Spleen (tissue), 11 donors: ENCODE results near the gene ATF5. TPM values are rescaled to one million over a fixed set of nuclear protein-coding genes. Genes with fewer than 3 reads are reported as not detected.

Source experiments
- DNase-seq: peaks from one replicate; pipeline ENCODE4 v3.0.0-alpha.2; 2020
- H3K27ac ChIP-seq, 8 donors: fragments of 200-600 bp; sonication (generic) in 7 of 8; 1 replicate in 4 of 8; 2 replicates in 4 of 8; pipeline versions ENCODE4 v1.5.0 to v1.8.0; 2016 to 2021; ENCODE audit warnings: inconsistent platforms in 4 of 8, mild to moderate bottlenecking in 4 of 8, moderate library complexity in 1 of 8
- H3K27me3 ChIP-seq, 7 donors: fragments of 200-600 bp; sonication (generic) in 6 of 7; replicated peaks in 1 of 7; 1 replicate in 4 of 7; 2 replicates in 3 of 7; pipeline versions ENCODE4 v1.5.0 to v1.8.0; 2016 to 2021; ENCODE audit warnings: inconsistent platforms in 3 of 7, mild to moderate bottlenecking in 1 of 7
- H3K36me3 ChIP-seq, 6 donors: fragments of 200-600 bp; sonication (generic) in 5 of 6; 1 replicate in 4 of 6; 2 replicates in 2 of 6; pipeline versions ENCODE4 v1.5.0 to v1.8.0; 2016 to 2021; ENCODE audit warnings: inconsistent platforms in 2 of 6
- H3K4me1 ChIP-seq, 6 donors: fragments of 200-600 bp; sonication (generic) in 5 of 6; 1 replicate in 3 of 6; 2 replicates in 3 of 6; pipeline versions ENCODE4 v1.5.0 to v1.8.0; 2016 to 2021; ENCODE audit warnings: inconsistent platforms in 3 of 6
- H3K4me3 ChIP-seq, 8 donors: fragments of 200-600 bp; sonication (generic) in 7 of 8; 1 replicate in 4 of 8; 2 replicates in 4 of 8; pipeline versions ENCODE4 v1.5.0 to v1.8.0; 2016 to 2021; ENCODE audit warnings: inconsistent platforms in 4 of 8, mild to moderate bottlenecking in 4 of 8, moderate library complexity in 2 of 8
- H3K9me3 ChIP-seq, 8 donors: fragments of 200-600 bp; sonication (generic) in 7 of 8; 1 replicate in 4 of 8; 2 replicates in 4 of 8; pipeline versions ENCODE4 v1.5.0 to v1.8.0; 2016 to 2021; ENCODE audit warnings: inconsistent platforms in 4 of 8
- CTCF ChIP-seq, 11 experiments: fragments of 200-600 bp in 7 of 11; fragments of 450-650 bp in 4 of 11; sonication (generic) in 4 of 11; IDR thresholded peaks in 8 of 11; conservative IDR thresholded peaks in 3 of 11; 1 replicate in 7 of 11; 2 replicates in 4 of 11; pipeline versions ENCODE4 v1.4.0 to v1.8.0; 2016 to 2021; ENCODE audit warnings: antibody characterized with exemption in 11 of 11, inconsistent platforms in 4 of 11, mild to moderate bottlenecking in 1 of 11
- POLR2A ChIP-seq, 3 donors: fragments of 450-650 bp; IDR thresholded peaks; one replicate each; pipeline ENCODE4 v1.5.1; 2017; ENCODE audit warnings: antibody characterized with exemption in 3 of 3, mild to moderate bottlenecking in 1 of 3
- POLR2AphosphoS5 ChIP-seq, 3 donors: sonication (generic); formaldehyde crosslinking; IDR thresholded peaks; one replicate each; pipeline ENCODE4 v1.5.1; 2017; ENCODE audit warnings: antibody characterized with exemption in 3 of 3
- WGBS, 5 donors: extraction: QIAGEN DNeasy Blood & Tissue Kit in 3 of 5; methylation state at CpG; one replicate each; pipeline versions ENCODE4 v1.1.5 to v1.1.7; 2013 to 2018; 5-methylcytosine and 5-hydroxymethylcytosine counted together
- intact Hi-C: fragments of 100-400 bp; cut with DNase I; formaldehyde crosslinking; loops from one replicate; pipeline ENCODE4 v1.15.0; 2023; ENCODE audit warnings: low total_unique reads
- polyA plus RNA-seq, 3 donors: library from polyadenylated mRNA; stranded (reverse); fragments of 200-250 nt; gene quantifications; one replicate each; pipeline ENCODE4 v1.2.1, GENCODE V29; 2013
- total RNA-seq, 7 donors: library from RNA; depleted of rRNA in 3 of 7; stranded (reverse); fragments of >200 nt in 3 of 7; fragmentation: NEBNext Ultra II Directional in 4 of 7; extraction: Animal tissue kit (Norgen Biotek cat#: 25700) in 4 of 7; gene quantifications; one replicate each; pipeline versions ENCODE4 v1.1.0 to v1.2.1, GENCODE V29; 2016 to 2021
- donor health status: healthy with polysubstance abuse.
- donor health status: DM: no; HTN: no; CAD: no; lungs with moderate emphysema.
- donor health status: DM: no; HTN: no; CAD: no.
- donor health status: Bipolar disorder and iron deficiency.
- donor health status: healthy.
- donor health status: DM: no; HTN: no; CAD: no.
- donor health status: DM: yes; HTN: yes; CAD: no.

The ATF5 gene
- total and polyA plus RNA-seq, 10 donors, result 10.2 to 45.8 (median 19.8) TPM

- TF ChIP-seq POLR2A (IDR thresholded peaks at IDR 0.05) (no peak), POLR2AphosphoS5 (IDR thresholded peaks at IDR 0.05) (no peak), CTCF (IDR thresholded peaks at IDR 0.05 in 8 of 11, conservative IDR thresholded peaks at IDR 0.05 in 3 of 11) (no peak)
- 94 to 98% (median 96%) methylated on average over 12 to 17 of the region's 17 CpGs for WGBS, 5 donors
- H3K9me3 ChIP-seq, result no peaks in the 10 kb centered on the region
- H3K4me3 ChIP-seq, result no peak overlapping the region
- H3K4me1 ChIP-seq, result peaks cover 4 to 28% (median 14%) of the 10 kb centered on the region in 6 donors
- no peaks in the 10 kb centered on the region for H3K27me3 ChIP-seq
- peak; percentile 74 for DNase-seq
- H3K36me3 ChIP-seq, result peaks cover 9 to 77% (median 64%) of the 10 kb centered on the region in 6 donors
- intact Hi-C loops, result no loop called here
- no peak overlapping the region for H3K27ac ChIP-seq
Observed at GRCh38 chr19:49881186-49881585, 47.8 kb upstream of the ATF5 start.

- TF ChIP-seq POLR2AphosphoS5 (IDR thresholded peaks at IDR 0.05), result peak in 1 of 3 donors; percentile 11
- TF ChIP-seq CTCF (IDR thresholded peaks at IDR 0.05 in 8 of 11, conservative IDR thresholded peaks at IDR 0.05 in 3 of 11), result no peak
- TF ChIP-seq POLR2A (IDR thresholded peaks at IDR 0.05), result no peak
- intact Hi-C loops, result no loop called here
- no peaks in the 10 kb centered on the region for H3K9me3 ChIP-seq
- WGBS, 5 donors, result 83 to 94% (median 88%) methylated on average over 21 to 31 of the region's 31 CpGs
- no peaks in the 10 kb centered on the region for H3K27me3 ChIP-seq
- peaks cover 4 to 30% (median 16%) of the 10 kb centered on the region in 6 donors for H3K4me1 ChIP-seq
- H3K36me3 ChIP-seq, result peaks cover 9 to 83% (median 64%) of the 10 kb centered on the region in 6 donors
- DNase-seq, result no peak
- no peak overlapping the region for H3K4me3 ChIP-seq
- H3K27ac ChIP-seq, result no peak overlapping the region
Observed at GRCh38 chr19:49881672-49882394, 47.2 kb upstream of the ATF5 start.

- TF ChIP-seq POLR2AphosphoS5 (IDR thresholded peaks at IDR 0.05) (peak in 1 of 3 donors; percentile 37), POLR2A (IDR thresholded peaks at IDR 0.05) (no peak), CTCF (IDR thresholded peaks at IDR 0.05 in 8 of 11, conservative IDR thresholded peaks at IDR 0.05 in 3 of 11) (no peak)
- Histone ChIP-seq H3K4me1 (peaks cover 4 to 38% (median 24%) of the 10 kb centered on the region in 6 donors), H3K9me3 (no peaks in the 10 kb centered on the region), H3K27ac (no peak overlapping the region), H3K36me3 (peaks cover 9 to 91% (median 64%) of the 10 kb centered on the region in 6 donors), H3K27me3 (no peaks in the 10 kb centered on the region), H3K4me3 (no peak overlapping the region)
- intact Hi-C loops, result no loop called here
- DNase-seq, result no peak
- WGBS, 5 donors, result 95 to 97% (median 97%) methylated on average over 12 to 14 of the region's 14 CpGs; no CpG with 5 or more reads in 1 of the 5 donors
Observed at GRCh38 chr19:49882643-49883042, 46.4 kb upstream of the ATF5 start.

GRCh38 chr19:49883094-49883493 lies 45.9 kb upstream of the ATF5 start:
- peaks cover 9 to 96% (median 64%) of the 10 kb centered on the region in 6 donors for H3K36me3 ChIP-seq
- no peak overlapping the region for H3K4me3 ChIP-seq
- no peak overlapping the region for H3K27ac ChIP-seq
- no peaks in the 10 kb centered on the region for H3K27me3 ChIP-seq
- DNase-seq, result no peak
- no peak for TF ChIP-seq POLR2A (IDR thresholded peaks at IDR 0.05)
- no peak for TF ChIP-seq CTCF (IDR thresholded peaks at IDR 0.05 in 8 of 11, conservative IDR thresholded peaks at IDR 0.05 in 3 of 11)
- TF ChIP-seq POLR2AphosphoS5 (IDR thresholded peaks at IDR 0.05), result no peak
- 92 to 99% (median 97%) methylated on average over 5 of the region's 5 CpGs for WGBS, 5 donors
- H3K9me3 ChIP-seq, result no peaks in the 10 kb centered on the region
- intact Hi-C loops, result no loop called here
- H3K4me1 ChIP-seq, result peaks cover 4 to 41% (median 25%) of the 10 kb centered on the region in 6 donors
